ENCODE data around the gene VIPAS39. TPM values are rescaled to one million over a fixed set of nuclear protein-coding genes. Genes with fewer than 3 reads are reported as not detected.
"Not testable (repeated sequence)": the region's sequence is repeated elsewhere in the genome, so short reads cannot be mapped to it uniquely, and the experiment has no call there.

The VIPAS39 gene
- total RNA-seq, 2 experiments from 2014 or later, result 12.3 to 13.3 TPM

GRCh38 chr14:77416836-77417235 lies 40.6 kb downstream of the VIPAS39 start:
- peaks cover 17% of the 10 kb centered on the region for H3K9me3 Mint-ChIP-seq
- CTCF ChIA-PET, result no interaction called here

GRCh38 chr14:77416098-77416497 lies 41.3 kb downstream of the VIPAS39 start:
- H3K4me3 Mint-ChIP-seq; intact Hi-C loops (cut with micrococcal nuclease); H3K4me1 Mint-ChIP-seq (ENCODE audit: low read depth); H3K27me3 Mint-ChIP-seq (ENCODE audit: low read depth); DNase-seq; H3K27ac Mint-ChIP-seq; H3K36me3 Mint-ChIP-seq (ENCODE audit: low read depth): not testable (repeated sequence)
- H3K9me3 Mint-ChIP-seq, result peaks cover 17% of the 10 kb centered on the region
- CTCF ChIA-PET, result interaction anchor here (0.7 kb wide), 1 partner anchor 51 kb away, joined by 5 read pairs; no protein-coding TSS in a partner anchor

More at GRCh38 chr14:77416836-77417235, 40.6 kb downstream of the VIPAS39 start:
- intact Hi-C loops (cut with micrococcal nuclease), result no loop called here
- no peak overlapping the region for H3K27ac Mint-ChIP-seq
- no peak overlapping the region for H3K4me3 Mint-ChIP-seq
- H3K27me3 Mint-ChIP-seq (ENCODE audit: low read depth), result no peaks in the 10 kb centered on the region
- peaks cover 13% of the 10 kb centered on the region for H3K36me3 Mint-ChIP-seq (ENCODE audit: low read depth)
- no peaks in the 10 kb centered on the region for H3K4me1 Mint-ChIP-seq (ENCODE audit: low read depth)
- DNase-seq, result no peak

- intact Hi-C loops (cut with micrococcal nuclease); H3K27me3 Mint-ChIP-seq (ENCODE audit: low read depth); H3K36me3 Mint-ChIP-seq (ENCODE audit: low read depth); H3K4me1 Mint-ChIP-seq (ENCODE audit: low read depth); H3K4me3 Mint-ChIP-seq; H3K27ac Mint-ChIP-seq; DNase-seq: not testable (repeated sequence)
- CTCF ChIA-PET, result interaction anchor here (0.7 kb wide), 1 partner anchor 51 kb away, joined by 5 read pairs; no protein-coding TSS in a partner anchor
- H3K9me3 Mint-ChIP-seq, result peaks cover 17% of the 10 kb centered on the region
These were observed 41.9 kb downstream of the VIPAS39 start for GRCh38 chr14:77415403-77416030.

GRCh38 chr14:77409131-77409533 lies 48.3 kb downstream of the VIPAS39 start:
- Mint-ChIP-seq H3K4me3 (no peak overlapping the region), H3K27me3 (ENCODE audit: low read depth) (no peaks in the 10 kb centered on the region), H3K36me3 (ENCODE audit: low read depth) (no peaks in the 10 kb centered on the region), H3K4me1 (ENCODE audit: low read depth) (peaks cover 9% of the 10 kb centered on the region), H3K27ac (no peak overlapping the region), H3K9me3 (no peaks in the 10 kb centered on the region)
- CTCF ChIA-PET, result no interaction called here
- DNase-seq, result peak; percentile 7
- intact Hi-C loops (cut with micrococcal nuclease), result no loop called here

GRCh38 chr14:77407158-77407557 lies 50.2 kb downstream of the VIPAS39 start:
- no peak for DNase-seq
- H3K27me3 Mint-ChIP-seq (ENCODE audit: low read depth), result no peaks in the 10 kb centered on the region
- CTCF ChIA-PET, result interaction anchor here (0.6 to 1.1 kb wide), 2 partner anchors 60 to 145 kb away, joined by 3 to 5 read pairs; no protein-coding TSS in a partner anchor
- H3K4me1 Mint-ChIP-seq (ENCODE audit: low read depth), result peaks cover 9% of the 10 kb centered on the region
- intact Hi-C loops (cut with micrococcal nuclease), result no loop called here
- no peaks in the 10 kb centered on the region for H3K36me3 Mint-ChIP-seq (ENCODE audit: low read depth)
- H3K27ac Mint-ChIP-seq, result peak overlapping the region; percentile 14
- H3K4me3 Mint-ChIP-seq, result no peak overlapping the region
- H3K9me3 Mint-ChIP-seq, result no peaks in the 10 kb centered on the region

- no peaks in the 10 kb centered on the region for H3K27me3 Mint-ChIP-seq (ENCODE audit: low read depth)
- H3K36me3 Mint-ChIP-seq (ENCODE audit: low read depth), result no peaks in the 10 kb centered on the region
- DNase-seq, result no peak
- CTCF ChIA-PET, result interaction anchor here (1.1 kb wide), 1 partner anchor 145 kb away, joined by 5 read pairs; no protein-coding TSS in a partner anchor
- intact Hi-C loops (cut with micrococcal nuclease), result no loop called here
- no peak overlapping the region for H3K27ac Mint-ChIP-seq
- H3K9me3 Mint-ChIP-seq, result no peaks in the 10 kb centered on the region
- no peak overlapping the region for H3K4me3 Mint-ChIP-seq
- peaks cover 9% of the 10 kb centered on the region for H3K4me1 Mint-ChIP-seq (ENCODE audit: low read depth)
These were observed 50.7 kb downstream of the VIPAS39 start for GRCh38 chr14:77406718-77407117.

GRCh38 chr14:77406086-77406485 lies 51.3 kb downstream of the VIPAS39 start:
- Mint-ChIP-seq H3K4me3 (no peak overlapping the region), H3K27ac (no peak overlapping the region), H3K27me3 (ENCODE audit: low read depth) (no peaks in the 10 kb centered on the region), H3K4me1 (ENCODE audit: low read depth) (peaks cover 9% of the 10 kb centered on the region), H3K9me3 (no peaks in the 10 kb centered on the region), H3K36me3 (ENCODE audit: low read depth) (no peaks in the 10 kb centered on the region)
- intact Hi-C loops (cut with micrococcal nuclease), result no loop called here
- CTCF ChIA-PET, result interaction anchor here (2.1 kb wide), 1 partner anchor 90 kb away, joined by 8 read pairs; no protein-coding TSS in a partner anchor
- DNase-seq, result no peak

- peaks cover 9% of the 10 kb centered on the region for H3K4me1 Mint-ChIP-seq (ENCODE audit: low read depth)
- no peaks in the 10 kb centered on the region for H3K9me3 Mint-ChIP-seq
- CTCF ChIA-PET, result no interaction called here
- no peak overlapping the region for H3K27ac Mint-ChIP-seq
- no peak for DNase-seq
- H3K36me3 Mint-ChIP-seq (ENCODE audit: low read depth), result no peaks in the 10 kb centered on the region
- no peak overlapping the region for H3K4me3 Mint-ChIP-seq
- no peaks in the 10 kb centered on the region for H3K27me3 Mint-ChIP-seq (ENCODE audit: low read depth)
- intact Hi-C loops (cut with micrococcal nuclease), result no loop called here
These were observed 53.6 kb downstream of the VIPAS39 start for GRCh38 chr14:77403768-77404167.

GRCh38 chr14:77400216-77400615 lies 57.2 kb downstream of the VIPAS39 start:
- CTCF ChIA-PET, result no interaction called here
- peaks cover 1% of the 10 kb centered on the region for H3K9me3 Mint-ChIP-seq
- no peak overlapping the region for H3K4me3 Mint-ChIP-seq
- intact Hi-C loops (cut with micrococcal nuclease), result no loop called here
- no peaks in the 10 kb centered on the region for H3K4me1 Mint-ChIP-seq (ENCODE audit: low read depth)
- no peak for DNase-seq
- H3K27me3 Mint-ChIP-seq (ENCODE audit: low read depth), result no peaks in the 10 kb centered on the region
- peaks cover 3% of the 10 kb centered on the region for H3K36me3 Mint-ChIP-seq (ENCODE audit: low read depth)
- H3K27ac Mint-ChIP-seq, result no peak overlapping the region

- H3K4me1 Mint-ChIP-seq (ENCODE audit: low read depth), result no peaks in the 10 kb centered on the region
- intact Hi-C loops (cut with micrococcal nuclease), result no loop called here
- H3K9me3 Mint-ChIP-seq, result no peaks in the 10 kb centered on the region
- CTCF ChIA-PET, result interaction anchor here (0.6 kb wide), 1 partner anchor 28 kb away, joined by 3 read pairs; no protein-coding TSS in a partner anchor
- no peaks in the 10 kb centered on the region for H3K27me3 Mint-ChIP-seq (ENCODE audit: low read depth)
- no peak overlapping the region for H3K27ac Mint-ChIP-seq
- no peak overlapping the region for H3K4me3 Mint-ChIP-seq
- DNase-seq, result no peak
- H3K36me3 Mint-ChIP-seq (ENCODE audit: low read depth), result no peaks in the 10 kb centered on the region
These were observed 67.2 kb downstream of the VIPAS39 start for GRCh38 chr14:77390188-77390587.

GRCh38 chr14:77378701-77379100 lies 78.7 kb downstream of the VIPAS39 start:
- H3K4me1 Mint-ChIP-seq (ENCODE audit: low read depth), result peaks cover 22% of the 10 kb centered on the region
- no peaks in the 10 kb centered on the region for H3K27me3 Mint-ChIP-seq (ENCODE audit: low read depth)
- intact Hi-C loops (cut with micrococcal nuclease), result loop anchor here (5.0 kb wide), 2 partner anchors 76 to 1226 kb away; partner anchors contain the start of gene GPATCH2L
- CTCF ChIA-PET, result no interaction called here
- peaks cover 2% of the 10 kb centered on the region for H3K9me3 Mint-ChIP-seq
- no peak overlapping the region for H3K4me3 Mint-ChIP-seq
- peaks cover 10% of the 10 kb centered on the region for H3K36me3 Mint-ChIP-seq (ENCODE audit: low read depth)
- no peak for DNase-seq
- no peak overlapping the region for H3K27ac Mint-ChIP-seq

GRCh38 chr14:77377502-77377844 lies 79.9 kb downstream of the VIPAS39 start:
- H3K36me3 Mint-ChIP-seq (ENCODE audit: low read depth), result peaks cover 11% of the 10 kb centered on the region
- H3K27me3 Mint-ChIP-seq (ENCODE audit: low read depth), result no peaks in the 10 kb centered on the region

More at GRCh38 chr14:77377502-77377844, 79.9 kb downstream of the VIPAS39 start:
- peaks cover 2% of the 10 kb centered on the region for H3K9me3 Mint-ChIP-seq
- no peak overlapping the region for H3K4me3 Mint-ChIP-seq
- intact Hi-C loops (cut with micrococcal nuclease), result loop anchor here (1.0 to 5.0 kb wide), 8 partner anchors 56 to 1225 kb away; partner anchors contain the start of genes ADCK1, CIPC, GPATCH2L and GSTZ1
- CTCF ChIA-PET, result interaction anchor here (0.9 to 1.0 kb wide), 2 partner anchors 61 to 329 kb away, joined by 3 read pairs; no protein-coding TSS in a partner anchor
- no peak overlapping the region for H3K27ac Mint-ChIP-seq
- peaks cover 34% of the 10 kb centered on the region for H3K4me1 Mint-ChIP-seq (ENCODE audit: low read depth)
- DNase-seq, result no peak

All from activated naive CD4-positive, alpha-beta T cell treated with anti-CD3 and anti-CD28 coated beads for 36 hours (primary cell).